HepG2 (cell line): ENCODE results near the gene ERBB3. TPM values are rescaled to one million over a fixed set of nuclear protein-coding genes. Genes with fewer than 3 reads are reported as not detected.

ENCODE experiments used
- ATAC-seq: fragments of 200-7000 bp; cut with Tn5 transposase; 3 replicates; pipeline ENCODE4 v1.9.1; 2020; ENCODE audit warnings: mild to moderate bottlenecking, moderate library complexity
- Bru-seq: library from RNA; stranded (reverse); fragments of 400-500 nt; gene quantifications from one replicate; lab custom pipeline; 2021; lab: Mats Ljungman, UMichigan
- BruChase-seq, 2 experiments: library from RNA; stranded (reverse); fragments of 400-500 nt; gene quantifications; one replicate each; lab custom pipeline; 2021; lab: Mats Ljungman, UMichigan
- BruUV-seq: library from RNA; stranded (reverse); fragments of 400-500 nt; replicated peaks from 2 replicates; lab custom pipeline; 2021; lab: Mats Ljungman, UMichigan
- CTCF ChIA-PET: fragments of 300-600 bp; formaldehyde crosslinking; extraction: SDS; loops from one replicate; lab custom pipeline; 2021; ENCODE audit warnings: low total read pairs, inconsistent platforms, low intra/inter-chr PET ratio; lab: Yijun Ruan, JAX
- POLR2A ChIA-PET: fragments of 350-600 bp; sonication (Branson Sonifier 250); formaldehyde crosslinking; loops from one replicate; lab custom pipeline; 2020; ENCODE audit warnings: antibody characterized with exemption, inconsistent platforms; lab: Yijun Ruan, JAX
- DNase-seq: peaks from one replicate; pipeline ENCODE4 v3.0.0-alpha.2; 2015; ENCODE audit warnings: low spot score
- FAIRE-seq: peaks from 3 replicates; lab custom pipeline; 2011; peaks lifted over from hg19 to GRCh38; lab: Jason Lieb, UNC
- H2AFZ ChIP-seq: one replicate; pipeline ENCODE4 v1.6.1; 2011; ENCODE audit warnings: low read length, inconsistent platforms
- H3K27ac ChIP-seq: fragments of 300-600 bp; 3 replicates; pipeline ENCODE4 v1.8.0; 2011; ENCODE audit warnings: mixed run types, mild to moderate bottlenecking, mixed read lengths, low read length, inconsistent platforms; ENCODE audit not compliant: insufficient read depth; ENCODE audit errors: extremely low read length
- H3K27me3 ChIP-seq, 2 experiments: fragments of 200-600 bp in 1 of 2; 2 replicates in 1 of 2; 3 replicates in 1 of 2; pipeline versions ENCODE4 v1.6.0 to v1.8.0; 2011; ENCODE audit warnings: low read length in 2 of 2, mild to moderate bottlenecking in 2 of 2, moderate library complexity in 2 of 2, inconsistent platforms in 1 of 2; ENCODE audit not compliant: insufficient read depth in 2 of 2, control insufficient read depth in 1 of 2
- H3K36me3 ChIP-seq, 2 experiments: fragments of 200-600 bp in 1 of 2; replicated peaks in 1 of 2; 2 replicates in 1 of 2; 3 replicates in 1 of 2; pipeline versions ENCODE4 v1.5.1 to v1.8.0; 2011; ENCODE audit warnings: low read length in 2 of 2, inconsistent platforms in 1 of 2; ENCODE audit not compliant: insufficient read depth in 2 of 2, control insufficient read depth in 1 of 2
- H3K4me1 ChIP-seq: 2 replicates; pipeline ENCODE4 v1.5.1; 2012; ENCODE audit warnings: low read length, inconsistent platforms; ENCODE audit not compliant: insufficient read depth
- H3K4me2 ChIP-seq: 2 replicates; pipeline ENCODE4 v1.6.0; 2011; ENCODE audit warnings: low read depth, low read length, inconsistent platforms
- H3K4me3 ChIP-seq, 3 experiments: fragments of 200-600 bp in 1 of 3; sonication (generic), shearing (Covaris generic) in 1 of 3; replicated peaks in 1 of 3; 2 replicates each; pipeline ENCODE4 v1.5.1; 2011 to 2016; ENCODE audit warnings: low read length in 3 of 3, inconsistent platforms in 2 of 3, low read depth in 2 of 3, mild to moderate bottlenecking in 2 of 3, control low read depth in 1 of 3, mixed read lengths in 1 of 3; ENCODE audit not compliant: insufficient read depth in 1 of 3
- H3K79me2 ChIP-seq: one replicate; pipeline ENCODE4 v1.6.1; 2011; ENCODE audit warnings: low read length, inconsistent platforms; ENCODE audit not compliant: insufficient read depth
- H3K9ac ChIP-seq: 2 replicates; pipeline ENCODE4 v1.6.0; 2011; ENCODE audit warnings: mild to moderate bottlenecking, low read depth, low read length, inconsistent platforms; ENCODE audit not compliant: insufficient read depth
- H3K9me3 ChIP-seq: 2 replicates; pipeline ENCODE4 v1.5.1; 2012; ENCODE audit warnings: mild to moderate bottlenecking, low read length
- H4K20me1 ChIP-seq: 2 replicates; pipeline ENCODE4 v1.6.0; 2011; ENCODE audit warnings: inconsistent platforms, mild to moderate bottlenecking, low read length, moderate library complexity; ENCODE audit not compliant: insufficient read depth
- ELK4 ChIP-seq: sonication (generic); formaldehyde crosslinking; IDR thresholded peaks from 2 replicates; pipeline ENCODE4 v1.9.0; 2021; ENCODE audit warnings: missing genetic modification reagents, borderline replicate concordance
- FOXP1 ChIP-seq, 2 experiments: fragments of 450-650 bp in 1 of 2; IDR thresholded peaks; 2 replicates each; pipeline ENCODE4 v1.6.1; 2017 to 2018; ENCODE audit warnings: antibody characterized with exemption in 1 of 2
- HOXD1 ChIP-seq: sonication (generic); formaldehyde crosslinking; IDR thresholded peaks from 2 replicates; pipeline ENCODE4 v1.5.0; 2020; ENCODE audit warnings: missing genetic modification reagents
- KMT2A ChIP-seq: sonication (generic); formaldehyde crosslinking; IDR thresholded peaks from 2 replicates; pipeline ENCODE4 v1.4.0; 2020; ENCODE audit warnings: missing genetic modification reagents
- PCBP2 ChIP-seq: fragments of 200-400 bp; formaldehyde crosslinking; optimal IDR thresholded peaks from 2 replicates; pipeline ENCODE3; 2018; ENCODE audit warnings: low read length, low read depth; ENCODE audit not compliant: poor library complexity, severe bottlenecking
- PREB ChIP-seq: sonication (generic); formaldehyde crosslinking; IDR thresholded peaks from 2 replicates; pipeline ENCODE4 v1.4.0; 2020; ENCODE audit warnings: missing genetic modification reagents
- SUZ12 ChIP-seq: fragments of 150-350 bp; IDR thresholded peaks from 2 replicates; pipeline ENCODE4 v1.6.1; 2014; ENCODE audit warnings: low read depth, low read length
- ZBTB33 ChIP-seq: sonication (generic); formaldehyde crosslinking; IDR thresholded peaks from 2 replicates; pipeline ENCODE4 v1.4.0; 2020; ENCODE audit warnings: missing genetic modification reagents
- ZNF138 ChIP-seq: sonication (generic); formaldehyde crosslinking; IDR thresholded peaks from 2 replicates; pipeline ENCODE4 v1.5.0; 2020; ENCODE audit warnings: mild to moderate bottlenecking, low read depth, missing genetic modification reagents
- ZNF607 ChIP-seq: sonication (generic); formaldehyde crosslinking; IDR thresholded peaks from 2 replicates; pipeline ENCODE4 v1.5.1; 2020; ENCODE audit warnings: missing genetic modification reagents, mild to moderate bottlenecking, borderline replicate concordance
- WGBS: methylation state at CpG from one replicate; pipeline ENCODE4 v1.1.6; 2017; ENCODE audit warnings: low lambda C conversion rate; 5-methylcytosine and 5-hydroxymethylcytosine counted together
- in situ Hi-C: cut with HindIII; loops from 2 replicates; pipeline ENCODE4 v1.10.0; 2017; ENCODE audit warnings: low pct_unique_long_range_greater_than_20kb; ENCODE audit not compliant: extremely low pct_ligation_motif_present
- intact Hi-C: fragments of 100-400 bp; cut with micrococcal nuclease; formaldehyde crosslinking; loops from one replicate; pipeline ENCODE4 v1.10.0; 2022; ENCODE audit not compliant: unreplicated experiment
- long read RNA-seq, 2 experiments: library from RNA in 1 of 2; library from polyadenylated mRNA in 1 of 2; stranded (forward) in 1 of 2; unstranded in 1 of 2; transcript quantifications; one replicate each; pipeline ENCODE4 v2.0.0, GENCODE V29; 2019 to 2022
- polyA minus RNA-seq, 3 experiments: library from RNA; depleted of rRNA, polyadenylated mRNA; stranded (reverse); fragments of >200 nt; gene quantifications; 2 replicates each; pipeline ENCODE4 v1.2.3, GENCODE V29; 2011; ENCODE audit warnings: low replicate concordance in 1 of 3
- polyA plus RNA-seq, 8 experiments: library from polyadenylated mRNA; depleted of rRNA in 3 of 8; stranded (reverse) in 7 of 8; unstranded in 1 of 8; fragments of >200 nt; fragmentation: Illumina TruSeq in 4 of 8; extraction: Trizol in 4 of 8; gene quantifications; 2 replicates each; pipeline versions ENCODE4 v1.2.1 to v1.2.3, GENCODE V29; 2011 to 2016; ENCODE audit warnings: low read depth in 4 of 8, missing spikeins in 1 of 8, mixed read lengths in 1 of 8; ENCODE audit not compliant: insufficient read depth in 1 of 8
- total RNA-seq, 5 experiments: library from RNA; depleted of rRNA; stranded (reverse); fragments of >200 nt; fragmentation: Illumina TruSeq; extraction: Trizol; gene quantifications; 2 replicates each; pipeline ENCODE4 v1.2.3, GENCODE V29; 2016; ENCODE audit warnings: low read depth in 1 of 5

ERBB3 gene
- total RNA-seq (2016; rRNA removed; fragmentation: Illumina TruSeq; extraction: Trizol): 55.2 and 93.6 TPM in 2 replicates
- total RNA-seq (2016; cell fraction: cytosol; rRNA removed; fragmentation: Illumina TruSeq; extraction: Trizol; ENCODE audit: low read depth): 36.1 and 42.2 TPM in 2 replicates
- 46.7 and 98.5 TPM in 2 replicates for total RNA-seq (2016; cell fraction: insoluble cytoplasmic fraction; rRNA removed; fragmentation: Illumina TruSeq; extraction: Trizol)
- 46.8 and 48.3 TPM in 2 replicates for total RNA-seq (2016; cell fraction: membrane; rRNA removed; fragmentation: Illumina TruSeq; extraction: Trizol)
- 117 and 127 TPM in 2 replicates for total RNA-seq (2016; cell fraction: nucleus; rRNA removed; fragmentation: Illumina TruSeq; extraction: Trizol)
- 358 and 371 TPM in 2 replicates for polyA plus RNA-seq (2011; rRNA removed)
- 214 and 230 TPM in 2 replicates for polyA plus RNA-seq (2011; cell fraction: cytosol; rRNA removed)
- polyA plus RNA-seq (2011; cell fraction: nucleus; rRNA removed): 367 and 383 TPM in 2 replicates
- polyA plus RNA-seq (2012): 198 and 242 TPM in 2 replicates
- polyA plus RNA-seq (2016; cell fraction: cytosol; fragmentation: Illumina TruSeq; extraction: Trizol; ENCODE audit: low read depth): 24.3 and 27.5 TPM in 2 replicates
- 35.3 and 44.6 TPM in 2 replicates for polyA plus RNA-seq (2016; cell fraction: insoluble cytoplasmic fraction; fragmentation: Illumina TruSeq; extraction: Trizol; ENCODE audit: low read depth)
- polyA plus RNA-seq (2016; cell fraction: membrane; fragmentation: Illumina TruSeq; extraction: Trizol; ENCODE audit: low read depth): 26.3 and 32.3 TPM in 2 replicates
- polyA plus RNA-seq (2016; cell fraction: nucleus; fragmentation: Illumina TruSeq; extraction: Trizol; ENCODE audit: insufficient read depth, low read depth): 175 and 182 TPM in 2 replicates
- 35.9 and 876 TPM in 2 replicates for polyA minus RNA-seq (2011; rRNA and poly(A)+ RNA removed; ENCODE audit: low replicate concordance)
- polyA minus RNA-seq (2011; cell fraction: cytosol; rRNA and poly(A)+ RNA removed): 280 and 283 TPM in 2 replicates
- polyA minus RNA-seq (2011; cell fraction: nucleus; rRNA and poly(A)+ RNA removed): 466 and 567 TPM in 2 replicates
- percentile 96 among the genes with signal in this experiment for Bru-seq, nascent RNA
- BruChase-seq, experiment 1, labeled RNA remaining after a 6-hour chase: percentile 98 among the genes with signal in this experiment
- percentile 97 among the genes with signal in this experiment for BruChase-seq, experiment 2, labeled RNA remaining after a 2-hour chase
- long read RNA-seq, experiment 1, full-length matches to known transcripts: 18 of 67 reads
- long read RNA-seq, experiment 1, partial matches to known transcripts: 41 of 67 reads
- long read RNA-seq, experiment 1, other reads (novel, unspliced or antisense): 8 of 67 reads
- long read RNA-seq, experiment 2, full-length matches to known transcripts: 34 of 155 reads
- long read RNA-seq, experiment 2, partial matches to known transcripts: 60 of 155 reads
- long read RNA-seq, experiment 2, other reads (novel, unspliced or antisense): 61 of 155 reads

- no TSS peak for BruUV-seq
- FAIRE-seq: peak; percentile 71
- TF ChIP-seq PREB: no peak
- 0 out of 2 replicates have a peak, but pooled peaks have one; percentile 59 for TF ChIP-seq ZNF138 (CRISPR knock-in tag)
- no peak; the same call in 1 of the 2 replicates for TF ChIP-seq ZBTB33 (CRISPR knock-in tag)
- TF ChIP-seq ELK4 (CRISPR knock-in tag): 0 out of 2 replicates have a peak, but pooled peaks have one; percentile 8
- peak; percentile 89 for TF ChIP-seq ZNF607 (CRISPR knock-in tag)
- no peak for TF ChIP-seq PCBP2
- no peak for TF ChIP-seq SUZ12
- 0 out of 2 replicates have a peak, but pooled peaks have one; percentile 46 for TF ChIP-seq HOXD1 (CRISPR knock-in tag)
- no peak; the same call in 1 of the 2 replicates for TF ChIP-seq FOXP1 (IDR thresholded peaks at IDR 0.05)
- TF ChIP-seq FOXP1 (CRISPR knock-in tag; IDR thresholded peaks at IDR 0.05): peak; percentile 62
- no peak for TF ChIP-seq KMT2A (CRISPR knock-in tag)
These were observed at the start of gene ERBB3 for GRCh38 chr12:56079723-56080555. Gene ERBB3 (plus strand): TSS chr12:56080165. CDS start chr12:56080301, 136 bp downstream.

More at GRCh38 chr12:56079723-56080555, at the start of gene ERBB3:
- ChIA-PET CTCF (interaction anchor here (0.9 to 1.5 kb wide), 4 partner anchors 25 to 109 kb away, joined by 3 to 10 read pairs (median 4); partner anchors contain the start of gene PA2G4), POLR2A (interaction anchor here (0.8 to 10.2 kb wide), 37 partner anchors 8 to 1665 kb away, joined by 3 to 279 read pairs (median 7); partner anchors contain the start of genes ANKRD52, COQ10A, DNAJC14 and ESYT1)
- Histone ChIP-seq H3K4me3 (peak within 1 kb of the TSS; percentile 89 to 96 (median 91)), H4K20me1 (0 out of 2 replicates have a peak, but pooled peaks cover 3% of the 10 kb centered on the region), H2AFZ (no peak within 1 kb of the TSS), H3K4me1 (peaks cover 50% of the 10 kb centered on the region), H3K4me2 (peak within 1 kb of the TSS; percentile 98), H3K9me3 (no peaks in the 10 kb centered on the region), H3K27me3 (no peaks in the 10 kb centered on the region; a peak in 1 of 5 replicates), H3K36me3 (peaks cover 8 to 20% of the 10 kb centered on the region in 2 experiments), H3K79me2 (peaks cover 36% of the 10 kb centered on the region), H3K9ac (peak within 1 kb of the TSS; percentile 96), H3K27ac (peak within 1 kb of the TSS; percentile 99)
- intact Hi-C loops (loop anchor here (1.0 to 2.0 kb wide), 4 partner anchors 24 to 83 kb away; partner anchors contain the start of genes PA2G4, SUOX and ZC3H10), in situ Hi-C loops (no loop called here)
- under 1% methylated on average over 32 of the region's 59 CpGs for WGBS
- DNase-seq (peak; percentile 82), ATAC-seq (peak; percentile 56)
